Hematopoietic multipotent progenitor cell treated with erythropoietin and hydrocortisone succinate and interleukin-3 and kit ligand, for 15 days (in vitro differentiated cells): ENCODE results near the gene FGF22.
"Not testable (repeated sequence)": the region's sequence is repeated elsewhere in the genome, so short reads cannot be mapped to it uniquely, and the experiment has no call there.

Experiments used
- DNase-seq: peaks from one replicate; pipeline ENCODE4 v3.0.0-alpha.2; 2015; ENCODE audit warnings: low spot score

The FGF22 gene

DNA sequence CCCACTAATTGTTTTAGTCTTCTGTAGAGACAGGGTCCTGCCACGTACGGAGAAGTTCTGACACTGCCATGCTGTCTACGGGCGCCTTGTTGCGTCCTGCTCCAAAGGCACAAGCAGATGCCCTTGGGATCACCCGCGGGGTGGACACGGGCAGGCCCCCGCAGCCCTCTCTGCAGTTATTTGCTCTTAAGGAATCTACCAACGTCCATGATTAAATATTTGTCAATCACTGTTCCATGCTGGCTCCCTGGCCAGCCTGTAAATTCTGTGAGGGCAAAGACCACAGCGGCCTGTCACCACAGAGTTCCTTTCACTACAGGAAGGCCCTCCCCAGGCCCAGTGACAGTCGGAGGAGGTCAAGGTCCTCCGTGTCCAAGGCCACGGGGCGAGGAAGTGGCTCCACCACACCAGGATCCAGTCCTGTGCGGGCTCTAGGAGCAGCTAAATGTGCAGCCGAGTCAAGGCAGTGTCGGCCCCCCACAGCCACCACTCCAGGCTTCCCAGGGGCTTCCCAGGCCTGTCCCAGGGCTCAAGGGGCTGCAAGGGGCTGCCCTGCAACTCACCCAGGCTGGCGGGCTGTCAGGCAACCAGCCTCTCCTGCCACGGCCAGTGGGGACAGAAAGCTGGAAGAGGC lies 21.2 kb downstream of the FGF22 start:
- no peak for DNase-seq

DNA sequence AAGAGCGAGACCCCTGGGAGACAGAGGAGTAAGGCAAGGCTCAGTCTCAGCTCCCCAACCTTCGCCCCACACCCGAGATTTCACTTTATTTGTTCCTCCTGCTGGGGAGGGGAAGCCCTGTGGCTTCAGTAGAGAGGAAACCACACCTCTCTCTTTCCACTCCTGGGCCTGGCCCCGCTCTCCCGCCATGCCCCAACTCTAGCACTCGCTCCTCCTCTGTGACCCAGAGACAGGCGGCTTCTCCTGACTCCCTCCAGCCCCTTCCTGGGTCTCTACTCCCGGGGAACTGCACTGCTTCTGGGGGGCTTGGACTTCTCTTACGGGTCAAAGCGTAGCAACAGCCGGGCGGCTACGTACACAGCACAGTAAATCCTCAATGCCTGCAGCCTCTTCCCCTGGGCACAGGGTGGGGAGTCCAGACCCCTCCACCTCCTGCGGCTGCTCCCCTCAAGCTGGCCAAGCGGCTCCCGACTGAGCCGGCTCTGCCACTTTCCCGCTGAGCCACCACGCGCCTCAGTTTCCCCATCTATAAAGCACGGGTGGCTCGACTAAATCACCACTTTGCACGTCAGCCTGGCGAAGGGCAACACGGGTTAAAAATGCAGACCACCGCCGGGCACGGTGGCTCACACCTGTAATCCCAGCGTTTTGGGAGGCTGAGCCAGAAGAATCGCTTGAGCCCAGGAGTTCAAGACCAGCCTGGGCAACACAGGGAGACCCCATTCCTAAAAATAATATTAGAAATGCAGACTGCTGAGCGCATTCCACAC lies 21.9 kb downstream of the FGF22 start:
- DNase-seq, result peak; percentile 42

DNA sequence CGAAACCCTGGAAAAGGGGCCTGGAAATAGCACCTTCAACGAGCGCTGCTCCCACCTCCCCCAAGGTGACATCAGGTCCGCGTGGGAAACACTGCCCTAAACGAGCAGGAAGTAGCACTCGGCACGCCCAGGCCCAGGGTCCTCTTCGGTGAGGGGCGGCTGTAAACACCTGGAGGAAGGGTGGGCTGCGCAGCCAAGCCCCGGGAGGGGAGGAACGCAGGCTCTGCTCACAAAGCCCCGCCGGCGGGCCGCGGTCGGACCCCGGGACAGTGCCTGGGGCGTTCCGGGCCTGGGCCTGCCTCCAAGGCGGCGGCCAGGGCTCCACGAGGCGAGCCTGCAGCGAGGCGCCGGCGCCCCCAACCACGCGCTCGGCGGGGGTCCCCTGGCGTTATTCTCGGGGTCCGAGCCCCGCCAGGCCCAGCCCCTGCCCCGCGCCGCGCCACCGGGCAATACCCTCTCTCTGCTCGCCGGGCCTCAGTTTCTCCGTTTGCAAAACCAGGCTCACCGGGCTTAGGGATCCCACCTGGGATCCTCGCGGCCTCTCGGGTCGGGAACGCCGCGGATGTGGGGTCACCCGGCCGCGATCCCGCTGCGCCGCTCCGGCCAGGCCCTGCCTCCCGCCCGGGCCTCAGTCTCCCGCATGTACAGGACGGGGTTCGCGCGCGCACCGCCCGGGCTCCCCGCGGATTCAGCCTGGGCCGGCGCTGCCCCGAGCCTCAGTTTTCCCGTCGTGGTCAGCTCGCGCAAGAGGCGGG lies 22.7 kb downstream of the FGF22 start:
- DNase-seq, result peak; percentile 17

DNA sequence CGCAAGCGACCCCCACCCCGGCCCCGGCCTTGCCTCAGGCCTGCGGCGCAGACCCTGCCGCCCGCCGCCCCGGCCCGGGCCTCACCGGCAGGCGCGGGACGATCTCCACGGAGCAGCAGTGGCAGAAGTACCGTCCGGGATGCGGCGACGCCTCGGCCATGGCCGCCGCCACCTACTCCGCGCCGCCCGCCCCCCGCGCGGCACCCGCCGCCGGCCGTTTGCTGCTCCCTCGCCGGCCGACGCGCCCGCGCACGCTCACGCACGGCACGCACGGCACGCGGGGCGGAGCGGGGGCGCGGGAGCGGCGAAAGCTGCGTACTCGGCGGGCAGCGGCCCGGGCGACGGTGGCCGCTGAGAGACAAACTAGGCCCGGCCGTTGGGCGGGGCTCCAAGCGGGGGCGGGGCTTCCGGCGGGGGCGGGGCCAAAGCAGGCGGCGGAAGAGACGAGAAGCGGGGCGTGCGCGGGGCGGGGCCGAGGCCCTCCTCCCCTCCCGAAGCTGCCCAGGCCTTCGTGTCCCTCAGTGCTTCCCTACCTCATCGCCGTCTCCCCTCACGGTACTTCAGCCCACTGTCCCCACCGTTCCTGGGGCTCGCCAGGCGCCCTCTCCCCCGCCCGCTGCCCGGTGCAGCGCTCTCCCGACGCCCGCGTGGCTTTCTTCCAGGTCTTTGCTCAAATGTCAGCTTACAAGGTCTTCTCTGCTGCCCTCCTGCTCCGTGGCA lies 23.4 kb downstream of the FGF22 start, which contains the start of gene RNF126:
Gene RNF126 (minus strand): TSS at position 253 of the 720 bp plus-strand sequence. CDS start 93 bp downstream, at position 160.
- DNase-seq, result peak; percentile 92

DNA sequence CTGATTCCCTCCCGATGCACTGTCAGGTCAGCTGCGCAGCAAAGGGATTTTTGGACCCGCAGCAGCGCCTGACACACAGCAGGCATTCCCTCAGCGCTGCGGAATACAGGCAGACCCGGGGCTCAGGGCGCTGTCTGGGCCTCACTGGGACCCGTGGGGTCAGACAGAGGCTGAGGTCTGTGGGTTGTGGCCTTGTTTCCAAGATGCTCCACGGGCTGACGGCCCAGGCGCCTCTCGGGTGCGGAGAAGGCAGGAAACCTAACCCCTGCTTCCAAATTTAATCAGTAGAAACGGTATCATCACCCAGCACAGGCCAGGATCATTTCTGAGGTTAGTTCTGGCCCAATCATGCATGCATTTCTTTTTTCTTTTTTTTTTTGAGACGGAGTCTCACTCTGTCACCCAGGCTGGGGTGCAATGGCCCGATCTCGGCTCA lies 24.0 kb downstream of the FGF22 start:
- no peak for DNase-seq

DNA sequence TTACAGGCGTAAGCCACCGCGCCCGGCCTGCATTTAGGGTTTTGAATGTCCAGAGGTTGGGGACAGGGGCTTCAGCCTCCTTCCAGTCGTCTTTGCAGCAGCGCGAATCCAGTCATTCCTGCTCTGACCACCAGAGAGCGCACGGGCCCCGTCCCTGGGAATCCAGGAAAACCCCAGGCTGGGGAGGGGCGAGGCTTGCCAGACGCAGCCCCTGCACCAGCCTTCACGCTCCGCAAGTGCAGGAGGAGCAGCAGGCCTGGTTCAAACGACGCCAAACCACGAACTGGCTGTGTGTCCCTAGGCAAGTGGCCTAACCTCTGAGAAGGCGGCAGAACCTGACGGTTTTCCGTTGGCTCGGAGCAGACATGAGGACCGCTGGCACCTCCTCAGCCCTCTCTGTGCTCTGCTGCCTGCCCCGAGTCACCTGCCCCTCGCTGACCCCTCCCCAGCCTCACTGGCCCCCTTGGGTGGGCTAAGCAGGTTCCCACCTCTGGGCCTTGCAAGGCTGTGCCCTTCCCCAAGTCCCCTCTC lies 25.3 kb downstream of the FGF22 start:
- DNase-seq, result peak; percentile 65

DNA sequence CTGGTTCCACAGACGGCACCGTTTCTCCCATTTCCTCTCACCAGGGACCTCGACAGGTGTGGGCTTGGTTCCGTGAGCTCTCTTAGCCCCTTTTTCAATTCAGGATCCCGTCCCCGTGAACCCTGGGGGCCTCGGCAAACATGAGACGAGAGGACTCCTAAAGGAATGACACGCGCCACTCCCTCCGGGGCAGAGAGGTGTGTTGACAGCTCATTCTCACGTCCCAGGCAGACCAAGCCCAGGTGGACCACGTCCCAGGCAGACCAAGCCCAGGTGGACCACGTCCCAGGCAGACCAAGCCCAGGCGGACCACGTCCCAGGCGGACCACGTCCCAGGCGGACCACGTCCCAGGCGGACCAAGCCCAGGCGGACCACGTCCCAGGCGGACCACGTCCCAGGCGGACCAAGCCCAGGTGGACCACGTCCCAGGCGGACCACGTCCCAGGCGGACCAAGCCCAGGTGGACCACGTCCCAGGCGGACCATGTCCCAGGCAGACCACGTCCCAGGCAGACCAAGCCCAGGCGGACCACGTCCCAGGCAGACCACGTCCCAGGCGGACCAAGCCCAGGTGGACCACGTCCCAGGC lies 27.4 kb downstream of the FGF22 start:
- DNase-seq, result not testable (repeated sequence)

DNA sequence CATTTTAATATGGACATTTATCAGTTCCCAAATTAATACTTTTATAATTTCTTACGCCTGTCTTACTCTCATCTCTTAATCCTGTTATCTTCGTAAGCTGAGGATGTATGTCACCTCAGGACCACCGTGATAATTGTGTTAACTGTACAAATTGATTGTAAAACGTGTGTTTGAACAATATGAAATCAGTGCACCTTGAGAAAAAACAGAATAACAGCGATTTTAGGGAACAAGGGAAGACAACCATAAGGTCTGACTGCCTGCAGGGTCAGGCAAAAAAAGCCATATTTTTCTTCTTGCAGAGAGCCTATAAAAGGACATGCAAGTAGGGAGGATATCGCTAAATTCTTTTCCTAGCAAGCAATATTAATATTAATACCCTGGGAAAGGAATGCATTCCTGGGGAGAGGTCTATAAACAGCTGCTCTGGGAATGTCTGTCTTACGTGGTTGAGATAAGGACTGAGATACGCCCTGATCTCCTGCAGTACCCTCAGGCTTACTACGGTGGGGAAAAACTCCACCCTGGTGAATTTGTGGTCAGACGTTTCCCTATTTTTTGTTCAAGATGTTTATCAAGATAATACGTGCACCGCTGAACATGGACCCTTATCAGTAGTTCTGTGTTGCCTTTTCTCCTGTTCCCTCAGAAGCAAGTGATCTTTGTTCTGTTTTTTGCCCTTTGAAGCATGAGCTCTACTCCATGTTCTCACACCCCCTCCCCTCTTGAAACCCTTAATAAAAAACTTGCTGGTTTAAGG lies 29.2 kb downstream of the FGF22 start:
- not testable (repeated sequence) for DNase-seq

DNA sequence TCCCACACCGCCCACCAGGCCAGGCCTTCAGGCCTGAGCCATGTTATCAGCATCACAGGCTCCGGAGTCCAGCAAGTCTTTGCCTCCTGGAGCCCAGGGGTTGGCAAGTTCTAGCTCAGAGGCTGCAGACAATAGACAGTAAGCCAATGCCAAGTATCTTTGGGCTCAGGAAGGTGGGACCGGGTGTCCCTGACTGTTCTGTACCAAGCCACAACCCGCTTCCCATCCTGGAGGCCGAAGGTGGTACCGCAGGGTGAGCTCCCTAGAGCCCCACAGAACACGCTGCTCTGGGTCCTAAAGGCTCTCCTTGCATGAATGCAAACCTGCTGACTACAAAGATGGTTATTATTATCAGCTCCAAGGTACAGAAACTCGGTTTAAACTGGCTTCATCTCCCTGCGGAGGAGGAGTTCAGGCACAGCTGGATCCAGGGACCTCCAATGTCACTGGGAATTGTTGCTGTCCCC lies 31.0 kb downstream of the FGF22 start:
- DNase-seq, result no peak

DNA sequence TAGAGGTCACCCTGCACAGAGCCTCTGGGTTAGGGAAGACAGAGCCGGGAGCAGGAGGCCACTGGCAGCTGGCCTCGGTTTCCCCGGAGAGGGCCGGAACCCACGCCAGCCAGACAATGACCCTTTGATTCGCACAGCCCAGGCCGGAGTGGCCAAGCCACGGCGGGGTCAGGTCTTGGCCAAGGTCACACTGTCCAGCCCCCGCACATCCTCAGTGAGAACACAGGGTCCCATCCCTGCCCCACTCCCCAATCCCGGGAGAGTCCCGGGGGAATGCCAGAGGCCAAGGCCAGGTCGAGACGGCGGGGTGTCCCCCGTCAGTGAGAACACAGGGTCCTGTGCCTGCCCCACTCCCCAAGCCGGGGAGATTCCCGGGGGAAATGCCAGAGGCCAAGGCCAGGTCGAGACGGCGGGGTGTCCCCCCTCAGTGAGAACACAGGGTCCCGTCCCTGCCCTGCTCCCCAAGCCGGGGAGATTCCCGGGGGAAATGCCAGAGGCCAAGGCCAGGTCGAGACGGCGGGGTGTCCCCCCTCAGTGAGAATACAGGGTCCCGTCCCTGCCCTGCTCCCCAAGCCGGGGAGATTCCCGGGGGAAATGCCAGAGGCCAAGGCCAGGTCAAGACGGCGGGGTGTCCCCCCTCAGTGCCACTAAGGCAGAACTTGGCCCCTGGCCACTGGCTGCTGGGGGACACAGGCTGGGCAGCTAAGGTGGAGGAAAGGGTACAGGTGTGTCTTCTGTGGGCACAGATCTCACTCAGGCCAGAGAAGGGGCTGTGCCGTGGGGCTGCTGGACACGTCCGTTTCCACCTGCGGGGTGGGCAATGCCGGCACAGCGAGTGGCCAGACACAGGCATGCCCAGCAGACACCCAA lies 34.8 kb downstream of the FGF22 start:
- no peak for DNase-seq

DNA sequence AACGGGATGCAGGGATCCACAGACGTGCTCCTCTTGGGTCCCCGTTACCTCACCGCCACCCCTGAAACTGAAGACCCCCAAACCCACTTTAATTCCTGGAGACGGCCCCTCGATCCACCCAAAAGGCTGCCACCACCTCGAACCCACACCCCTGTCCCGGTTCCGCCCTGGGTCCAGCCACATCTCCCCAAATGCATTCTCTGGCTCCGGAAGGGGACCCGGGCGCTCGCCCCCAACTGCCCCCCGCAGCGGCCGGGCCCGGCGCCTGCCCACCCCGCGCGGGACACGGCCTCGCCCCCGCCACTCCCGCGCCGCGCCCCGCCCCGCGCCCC lies 36.3 kb downstream of the FGF22 start:
- DNase-seq, result no peak

DNA sequence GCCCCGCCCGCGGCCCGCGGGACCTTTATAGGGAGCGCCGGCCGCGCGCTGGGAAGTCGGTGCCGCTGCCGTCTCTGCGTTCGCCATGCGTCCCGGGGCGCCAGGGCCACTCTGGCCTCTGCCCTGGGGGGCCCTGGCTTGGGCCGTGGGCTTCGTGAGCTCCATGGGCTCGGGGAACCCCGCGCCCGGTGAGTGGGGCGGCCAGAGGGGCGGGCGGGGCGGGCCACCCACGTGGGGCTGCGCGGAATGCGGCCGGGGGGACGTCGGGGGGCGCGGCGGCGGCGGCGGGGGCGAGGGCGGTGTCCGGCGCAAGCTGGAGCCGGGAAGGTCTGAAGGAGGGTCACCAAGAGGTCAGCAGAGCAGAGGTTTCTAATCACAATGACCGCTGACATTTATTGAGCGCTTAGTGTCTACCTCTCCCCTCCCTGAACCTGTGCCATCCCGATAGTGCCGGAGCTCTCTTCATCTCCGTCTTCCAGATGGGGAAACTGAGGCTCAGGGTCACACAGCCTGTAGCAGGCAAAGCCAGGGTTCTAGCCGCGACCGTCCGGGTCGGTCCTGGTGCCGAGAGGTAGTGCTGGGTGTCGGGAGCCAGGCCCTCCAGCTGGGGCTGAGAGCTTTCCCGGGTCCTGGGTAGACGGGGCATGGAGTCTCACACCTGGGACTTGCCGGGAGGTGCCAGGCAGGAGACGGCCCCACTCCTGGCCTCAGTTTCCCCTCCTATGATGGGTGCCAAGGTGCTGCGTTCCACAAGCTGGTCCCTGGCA lies 36.8 kb downstream of the FGF22 start, which contains the start of gene FSTL3:
Gene FSTL3 (plus strand): TSS at position 54 of the 767 bp plus-strand sequence. CDS start 32 bp downstream, at position 86.
- DNase-seq, result no peak

DNA sequence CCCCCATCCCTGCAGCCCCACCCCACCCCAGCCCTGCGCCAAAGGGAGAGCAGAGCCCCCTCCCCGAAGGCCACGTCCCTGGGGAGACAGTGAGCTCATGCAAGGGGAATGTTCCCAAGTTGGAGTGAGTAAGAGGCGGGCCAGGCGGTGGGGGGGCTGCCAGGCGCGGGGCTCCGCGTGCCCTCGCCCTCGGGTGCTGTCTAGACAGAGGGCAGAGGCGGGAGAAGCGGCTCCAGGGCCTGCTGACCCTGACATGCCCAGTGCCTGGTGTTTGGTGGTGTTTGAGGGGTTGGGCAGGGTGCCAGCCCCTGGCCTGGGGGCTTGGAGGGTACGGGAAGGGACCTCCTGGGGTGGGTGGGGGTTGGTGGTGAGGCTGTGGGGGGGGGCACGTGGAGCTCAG lies 37.5 kb downstream of the FGF22 start:
- no peak for DNase-seq

DNA sequence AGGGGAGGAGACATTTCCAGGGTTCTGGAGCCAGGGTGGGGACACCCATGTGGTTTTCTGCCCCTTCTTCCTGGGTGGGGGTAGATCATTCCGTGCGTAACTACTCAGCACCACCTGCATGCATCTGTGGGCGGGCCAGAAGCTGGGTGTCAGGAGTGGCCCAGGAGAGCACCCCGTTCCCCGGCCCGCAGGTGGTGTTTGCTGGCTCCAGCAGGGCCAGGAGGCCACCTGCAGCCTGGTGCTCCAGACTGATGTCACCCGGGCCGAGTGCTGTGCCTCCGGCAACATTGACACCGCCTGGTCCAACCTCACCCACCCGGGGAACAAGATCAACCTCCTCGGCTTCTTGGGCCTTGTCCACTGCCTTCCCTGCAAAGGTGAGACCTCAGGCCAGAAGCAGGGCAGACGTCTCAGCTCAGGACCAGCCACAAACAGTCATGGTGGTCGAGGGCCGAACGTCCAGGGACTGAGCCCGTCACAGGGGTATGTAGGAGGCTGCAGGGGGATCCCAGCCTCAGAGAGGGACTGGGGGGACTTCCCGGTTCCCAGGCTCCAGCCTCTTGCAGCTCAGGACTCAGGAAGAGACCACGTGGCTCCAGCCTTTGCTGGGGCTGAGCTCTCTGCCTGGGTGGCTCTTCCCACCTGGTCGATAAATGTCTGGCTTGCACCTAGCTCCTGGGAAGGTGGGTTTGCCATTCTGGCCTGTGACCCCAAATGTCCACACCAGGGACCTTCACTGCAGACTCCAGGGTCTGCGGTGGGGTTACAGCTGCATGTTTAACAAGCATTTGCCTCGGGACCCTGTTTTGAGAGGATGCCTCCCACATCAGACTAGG lies 38.1 kb downstream of the FGF22 start:
- no peak for DNase-seq

DNA sequence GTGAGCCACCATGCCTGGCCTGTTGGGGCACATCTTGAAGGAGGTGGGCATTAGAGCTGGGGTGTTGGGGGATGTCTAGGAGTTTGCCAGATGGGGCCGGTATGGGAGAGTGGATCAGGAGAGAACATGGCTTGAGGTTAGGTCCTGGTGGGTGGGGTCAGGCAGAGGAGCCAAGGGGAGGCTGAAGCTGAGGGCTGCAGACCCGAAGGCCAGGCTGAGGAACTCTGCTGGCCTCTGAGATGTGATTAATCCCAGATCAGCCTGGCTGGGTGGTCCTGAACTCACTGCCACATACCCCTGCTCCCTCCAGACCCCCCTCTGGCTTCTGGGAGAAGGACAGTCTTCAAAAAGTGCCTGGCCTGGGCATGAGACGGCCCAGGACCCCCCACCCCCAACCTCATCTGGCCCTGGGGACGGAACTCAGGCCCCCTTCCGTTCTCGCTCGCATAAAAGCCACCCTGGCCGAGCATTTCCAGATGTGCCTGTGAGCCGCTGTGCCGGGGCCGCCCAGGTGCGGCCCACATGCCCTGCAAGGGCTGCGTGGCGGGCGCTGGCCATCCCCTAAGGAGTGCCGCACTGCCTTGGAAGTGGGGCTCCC lies 39.2 kb downstream of the FGF22 start:
- no peak for DNase-seq

DNA sequence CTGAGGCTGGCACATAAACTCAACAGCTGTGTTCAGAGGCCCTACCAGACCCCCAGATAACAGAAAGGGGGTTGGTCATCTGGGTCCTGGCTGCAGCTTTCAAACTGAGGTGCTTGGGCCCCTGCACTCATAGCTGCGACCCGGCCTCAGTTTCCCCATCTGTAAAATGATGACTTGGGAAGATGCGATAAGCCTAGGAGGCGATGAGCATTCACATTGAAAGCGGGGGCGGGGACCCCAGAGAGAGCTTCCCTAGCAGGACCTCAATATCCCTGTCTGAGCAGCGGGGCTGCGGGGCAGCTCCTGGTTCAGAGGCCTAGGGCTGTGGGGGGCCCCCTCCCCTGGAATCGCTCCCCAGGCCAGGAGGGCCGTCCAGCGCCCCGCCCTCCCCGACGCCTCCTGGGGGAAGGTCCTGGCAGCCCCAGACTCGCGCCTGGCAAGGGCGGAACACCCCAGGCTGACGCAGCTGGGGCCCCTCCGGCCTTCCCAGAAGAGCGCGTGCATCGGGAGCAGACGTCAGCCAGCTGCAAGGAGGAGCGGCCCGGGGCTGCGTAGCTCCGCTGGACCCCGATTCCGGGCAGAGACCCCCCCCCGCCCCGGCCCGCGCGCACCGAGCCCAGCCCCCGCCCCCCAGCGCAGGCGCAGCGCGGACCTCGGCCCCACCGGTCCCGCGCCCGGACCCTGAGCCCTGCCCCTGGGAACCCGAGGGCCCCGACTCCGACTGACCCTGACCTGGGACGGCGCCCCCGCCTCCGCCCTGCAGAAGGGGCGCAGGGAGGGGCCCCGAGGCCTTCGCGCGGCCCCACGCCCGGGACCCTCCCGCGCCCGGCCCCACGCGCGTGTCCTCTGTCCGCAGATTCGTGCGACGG lies 40.0 kb downstream of the FGF22 start:
- no peak for DNase-seq
